K562 (cell line): ENCODE measurements around the gene CDK14. TPM values are rescaled to one million over a fixed set of nuclear protein-coding genes. Genes with fewer than 3 reads are reported as not detected.

Experiments used
- ATAC-seq: fragments of 200-7000 bp; cut with Tn5 transposase; 3 replicates; pipeline ENCODE4 v1.9.1; 2020; ENCODE audit warnings: moderate library complexity
- BruUV-seq: library from RNA; stranded (reverse); fragments of 400-500 nt; replicated peaks from 2 replicates; lab custom pipeline; 2021; lab: Mats Ljungman, UMichigan
- CTCF ChIA-PET: fragments of 300-600 bp; formaldehyde crosslinking; extraction: SDS; loops from one replicate; lab custom pipeline; 2021; ENCODE audit warnings: low intra/inter-chr PET ratio; lab: Yijun Ruan, JAX
- POLR2A ChIA-PET: fragments of 300-600, 350-650 bp; sonication (Branson Sonifier 250); formaldehyde crosslinking; extraction: SDS; loops from one replicate; lab custom pipeline; 2021; ENCODE audit warnings: antibody characterized with exemption, inconsistent platforms; lab: Yijun Ruan, JAX
- DNase-seq, 4 experiments: peaks; one replicate each; pipeline versions ENCODE4 v3.0.0 to v3.0.0-alpha.2; 2011 to 2018; ENCODE audit warnings: low spot score in 3 of 4, mixed read lengths in 3 of 4; ENCODE audit errors: extremely low read depth in 1 of 4
- FAIRE-seq: peaks from 2 replicates; lab custom pipeline; 2011; peaks lifted over from hg19 to GRCh38; lab: Jason Lieb, UNC
- H2AFZ ChIP-seq: 2 replicates; pipeline ENCODE4 v1.6.0; 2011; ENCODE audit warnings: low read depth, low read length, control low read depth, inconsistent platforms
- H3K27ac ChIP-seq: fragments of 200-600 bp; 3 replicates; pipeline ENCODE4 v1.8.0; 2011; ENCODE audit warnings: low read depth, mild to moderate bottlenecking, control low read depth, inconsistent platforms, low read length, moderate library complexity, mixed read lengths; ENCODE audit errors: extremely low read depth
- H3K27me3 ChIP-seq, 2 experiments: fragments of 300-600 bp in 1 of 2; 2 replicates in 1 of 2; 3 replicates in 1 of 2; pipeline versions ENCODE4 v1.6.0 to v1.8.0; 2011; ENCODE audit warnings: inconsistent platforms in 2 of 2, low read length in 2 of 2, mild to moderate bottlenecking in 1 of 2, mixed read lengths in 1 of 2, moderate library complexity in 1 of 2; ENCODE audit not compliant: control insufficient read depth in 2 of 2, insufficient read depth in 2 of 2
- H3K36me3 ChIP-seq: fragments of 300-600 bp; 3 replicates; pipeline ENCODE4 v1.8.0; 2011; ENCODE audit warnings: mild to moderate bottlenecking, low read length, inconsistent platforms; ENCODE audit not compliant: control insufficient read depth, insufficient read depth
- H3K4me1 ChIP-seq, 2 experiments: fragments of 200-600 bp in 1 of 2; replicated peaks in 1 of 2; 2 replicates in 1 of 2; 3 replicates in 1 of 2; pipeline versions ENCODE4 v1.5.1 to v1.8.0; 2011; ENCODE audit warnings: inconsistent platforms in 2 of 2, low read length in 2 of 2, mild to moderate bottlenecking in 1 of 2, mixed read lengths in 1 of 2, moderate library complexity in 1 of 2; ENCODE audit not compliant: control insufficient read depth in 2 of 2, insufficient read depth in 2 of 2
- H3K4me2 ChIP-seq: 2 replicates; pipeline ENCODE4 v1.6.1; 2011; ENCODE audit warnings: low read length, control low read depth, inconsistent platforms, mixed read lengths; ENCODE audit not compliant: insufficient read depth
- H3K4me3 ChIP-seq: fragments of 200-600 bp; sonication (generic), shearing (Covaris generic); 2 replicates; pipeline ENCODE4 v1.5.1; 2016; ENCODE audit warnings: control low read depth, inconsistent platforms
- H3K79me2 ChIP-seq: fragments of 200-600 bp; 3 replicates; pipeline ENCODE4 v1.8.0; 2011; ENCODE audit warnings: low read length, inconsistent platforms; ENCODE audit not compliant: control insufficient read depth, insufficient read depth
- H3K9ac ChIP-seq, 2 experiments: 2 replicates each; pipeline versions ENCODE4 v1.6.0 to v1.6.1; 2011; ENCODE audit warnings: low read depth in 2 of 2, low read length in 2 of 2, control low read depth in 1 of 2, inconsistent platforms in 1 of 2, mild to moderate bottlenecking in 1 of 2, mixed read lengths in 1 of 2; ENCODE audit not compliant: insufficient read depth in 1 of 2
- H3K9me1 ChIP-seq: one replicate; pipeline ENCODE4 v1.6.0; 2011; ENCODE audit warnings: inconsistent platforms, mild to moderate bottlenecking, low read length, moderate library complexity; ENCODE audit not compliant: control insufficient read depth, insufficient read depth
- H3K9me3 ChIP-seq: replicated peaks from 2 replicates; pipeline ENCODE4 v1.5.1; 2011; ENCODE audit warnings: low read depth, low read length, inconsistent platforms; ENCODE audit not compliant: control insufficient read depth, insufficient read depth
- H4K20me1 ChIP-seq: replicated peaks from 2 replicates; pipeline ENCODE4 v1.6.1; 2011; ENCODE audit warnings: low read length, inconsistent platforms, mixed read lengths; ENCODE audit not compliant: control insufficient read depth, insufficient read depth
- BCOR ChIP-seq: fragments of 450-650 bp; IDR thresholded peaks from 2 replicates; pipeline ENCODE4 v1.6.1; 2016
- ELF1 ChIP-seq: fragments of 200-800 bp; sonication (Bioruptor generic); IDR thresholded peaks from 2 replicates; pipeline ENCODE4 v1.6.1; 2016; ENCODE audit warnings: missing genetic modification characterization, missing compliant biosample characterization
- GATAD2B ChIP-seq: fragments of 450-650 bp; IDR thresholded peaks from 2 replicates; pipeline ENCODE4 v1.6.1; 2017; ENCODE audit warnings: mild to moderate bottlenecking, borderline replicate concordance
- GTF2F1 ChIP-seq: IDR thresholded peaks from 2 replicates; pipeline ENCODE4 v1.6.1; 2011; ENCODE audit warnings: low read depth, low read length, improper control_type of control experiment
- MBD2 ChIP-seq: sonication (generic); IDR thresholded peaks from 2 replicates; pipeline ENCODE4 v1.6.1; 2016; ENCODE audit warnings: low read depth, borderline replicate concordance
- MEIS2 ChIP-seq: fragments of 450-650 bp; IDR thresholded peaks from 2 replicates; pipeline ENCODE4 v1.6.1; 2014; ENCODE audit warnings: mild to moderate bottlenecking; ENCODE audit not compliant: partially characterized antibody
- MTA2 ChIP-seq: fragments of 450-650 bp; IDR thresholded peaks from 2 replicates; pipeline ENCODE4 v1.6.1; 2016; ENCODE audit warnings: low read depth
- MYC ChIP-seq, 2 experiments: fragments of 250-450 bp in 1 of 2; sonication (Bioruptor Pico) in 1 of 2; IDR thresholded peaks; 2 replicates each; pipeline versions ENCODE4 v1.5.1 to v1.6.1; 2012 to 2021; ENCODE audit warnings: low read depth in 2 of 2, borderline replicate concordance in 1 of 2, improper control_type of control experiment in 1 of 2, low read length in 1 of 2, mild to moderate bottlenecking in 1 of 2, moderate library complexity in 1 of 2
- NFYB ChIP-seq: IDR thresholded peaks from 2 replicates; pipeline ENCODE4 v1.6.1; 2011; ENCODE audit warnings: mild to moderate bottlenecking, moderate library complexity; ENCODE audit not compliant: insufficient read length; ENCODE audit errors: extremely low read depth
- RAD21 ChIP-seq, 2 experiments: fragments of 250-450 bp in 1 of 2; fragments of 450-650 bp in 1 of 2; sonication (Bioruptor Pico) in 1 of 2; formaldehyde crosslinking in 1 of 2; IDR thresholded peaks in 1 of 2; conservative IDR thresholded peaks in 1 of 2; 2 replicates each; pipeline versions ENCODE4 v1.4.0 to v1.8.0; 2020 to 2022; ENCODE audit warnings: mild to moderate bottlenecking in 2 of 2, moderate library complexity in 1 of 2
- RREB1 ChIP-seq: fragments of 250-450 bp; sonication (Bioruptor Pico); IDR thresholded peaks from 2 replicates; pipeline ENCODE4 v1.4.0; 2020
- THRB ChIP-seq: fragments of 450-650 bp; formaldehyde crosslinking; conservative IDR thresholded peaks from 2 replicates; pipeline ENCODE4 v1.4.0; 2022; ENCODE audit warnings: mild to moderate bottlenecking, missing genetic modification characterization
- ZKSCAN8 ChIP-seq: fragments of 200-800 bp; sonication (Bioruptor generic); IDR thresholded peaks from 2 replicates; pipeline ENCODE4 v1.6.1; 2016; ENCODE audit warnings: missing genetic modification characterization, missing compliant biosample characterization
- ZNF224 ChIP-seq: sonication (generic); formaldehyde crosslinking; IDR thresholded peaks from 2 replicates; pipeline ENCODE4 v1.8.0; 2022; ENCODE audit warnings: mild to moderate bottlenecking, missing genetic modification reagents
- ZNF444 ChIP-seq: fragments of 250-450 bp; sonication (Bioruptor Pico); IDR thresholded peaks from 2 replicates; pipeline ENCODE4 v1.4.0; 2020; ENCODE audit warnings: mild to moderate bottlenecking, moderate library complexity
- WGBS: fragments of 100-300 bp; shearing (Covaris generic); methylation state at CpG from one replicate; pipeline ENCODE4 v1.1.6; 2016; ENCODE audit warnings: low coverage, mixed read lengths; ENCODE audit not compliant: insufficient coverage; ENCODE audit errors: missing lambda C conversion rate; 5-methylcytosine and 5-hydroxymethylcytosine counted together
- in situ Hi-C: fragments of 300-500 bp; cut with MboI; formaldehyde crosslinking; loops from 4 replicates; pipeline ENCODE4 v1.15.0; 2018; ENCODE audit warnings: inconsistent platforms, mixed read lengths
- intact Hi-C: fragments of 100-400 bp; cut with micrococcal nuclease; formaldehyde crosslinking; loops from 2 replicates; pipeline ENCODE4 v1.14.2; 2022
- polyA plus RNA-seq, 8 experiments: library from polyadenylated mRNA; depleted of rRNA in 4 of 8; stranded (reverse) in 5 of 8; unstranded in 3 of 8; fragments of >200 nt; fragmentation: Nextera tagmentation in 2 of 8; fragmentation: Illumina TruSeq in 1 of 8; extraction: Ambion mirVana in 2 of 8; extraction: Trizol in 1 of 8; gene quantifications; 2 replicates each; pipeline versions ENCODE4 v1.2.1 to v1.2.3, GENCODE V29; 2011 to 2014; ENCODE audit warnings: inconsistent platforms in 1 of 8, missing spikeins in 1 of 8
- total RNA-seq, 7 experiments: library from RNA; depleted of rRNA in 6 of 7; stranded (reverse); fragments of >200 nt in 6 of 7; fragmentation: Illumina TruSeq in 2 of 7; extraction: Trizol in 2 of 7; gene quantifications; 2 replicates each; pipeline versions ENCODE4 v1.2.1 to v1.2.3, GENCODE V29; 2011 to 2021; ENCODE audit warnings: low replicate concordance in 1 of 7

The CDK14 gene
- total and polyA plus RNA-seq, 9 of the 15 experiments (the other 6 are each of a cell fraction or from before 2014, with no cell fraction given) = 0.03 to 0.91 (median 0.16) TPM

- 4% methylated on average over 11 of the region's 11 CpGs for WGBS
- DNase-seq (no peak), ATAC-seq (no peak), FAIRE-seq (no peak)
- no peak overlapping the region for H2AFZ ChIP-seq
- no peak overlapping the region for H3K27ac ChIP-seq
- no peak overlapping the region for H3K4me2 ChIP-seq
- intact Hi-C loops = no loop called here
- in situ Hi-C loops = no loop called here
- H3K36me3 ChIP-seq = no peaks in the 10 kb centered on the region
- H4K20me1 ChIP-seq = no peaks in the 10 kb centered on the region
- H3K9ac ChIP-seq = no peak overlapping the region
- no TSS peak for BruUV-seq
- no peaks in the 10 kb centered on the region for H3K9me3 ChIP-seq
- ChIA-PET CTCF (interaction anchor here (0.8 kb wide), 1 partner anchor 33 kb away, joined by 3 read pairs; no protein-coding TSS in a partner anchor), POLR2A (no interaction called here)
- H3K9me1 ChIP-seq = no peaks in the 10 kb centered on the region
- H3K4me3 ChIP-seq = no peak overlapping the region
- H3K79me2 ChIP-seq = no peaks in the 10 kb centered on the region
- TF ChIP-seq GATAD2B = no peak
- TF ChIP-seq MBD2 = no peak
- TF ChIP-seq MYC (IDR thresholded peaks at IDR 0.05; ENCODE audit: low read depth, low read length) = no peak
- no peak for TF ChIP-seq MYC (CRISPR knock-in tag; IDR thresholded peaks at IDR 0.05; ENCODE audit: borderline replicate concordance, low read depth)
- no peak for TF ChIP-seq RAD21 (CRISPR knock-in tag; conservative IDR thresholded peaks at IDR 0.05 in 1 of 2, IDR thresholded peaks at IDR 0.05 in 1 of 2)
- no peak for TF ChIP-seq THRB
- no peak for TF ChIP-seq ELF1 (tag)
- TF ChIP-seq MTA2 = no peak
- no peak for TF ChIP-seq MEIS2
- TF ChIP-seq RREB1 (CRISPR knock-in tag) = no peak
- no peak for TF ChIP-seq ZKSCAN8 (CRISPR knock-in tag)
- no peak for TF ChIP-seq ZNF224
- no peak for TF ChIP-seq ZNF444 (CRISPR knock-in tag)
- TF ChIP-seq GTF2F1 = no peak
- no peak for TF ChIP-seq NFYB
- TF ChIP-seq BCOR = no peak
- no peaks in the 10 kb centered on the region for H3K27me3 ChIP-seq
- H3K4me1 ChIP-seq = no peaks in the 10 kb centered on the region
These were observed 113.7 kb downstream of the CDK14 start for GRCh38 chr7:90709501-90710465.
